ENCODE measurements around the gene FAM222B.

DNA sequence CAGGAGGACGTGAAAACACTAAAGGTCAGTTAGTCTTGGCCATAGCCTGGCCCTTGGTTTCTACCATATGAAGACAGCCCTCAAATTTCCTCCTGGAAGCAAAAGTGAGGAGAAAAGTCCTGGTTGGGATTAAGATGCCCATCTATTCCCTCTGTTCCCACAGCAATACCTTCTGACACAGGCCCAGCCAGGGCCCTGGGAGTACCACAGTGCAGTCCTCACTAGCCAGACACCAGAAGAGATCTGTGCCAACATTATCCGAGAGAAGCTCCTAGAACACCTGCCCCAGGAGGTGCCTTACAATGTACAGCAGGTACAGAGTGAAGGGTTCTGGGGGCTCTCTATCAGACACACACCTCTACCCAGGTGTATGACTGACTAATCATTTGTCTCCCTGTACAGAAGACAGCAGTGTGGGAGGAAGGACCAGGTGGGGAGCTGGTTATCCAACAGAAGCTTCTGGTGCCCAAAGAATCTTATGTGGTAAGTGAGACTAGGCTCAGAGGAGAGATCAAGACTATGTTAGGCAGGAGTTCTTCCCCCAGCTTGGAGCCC lies 16.3 kb upstream of the FAM222B start:
- no peak for TF ChIP-seq CTCF (IDR thresholded peaks at IDR 0.05)
- TF ChIP-seq, protein P1, sequence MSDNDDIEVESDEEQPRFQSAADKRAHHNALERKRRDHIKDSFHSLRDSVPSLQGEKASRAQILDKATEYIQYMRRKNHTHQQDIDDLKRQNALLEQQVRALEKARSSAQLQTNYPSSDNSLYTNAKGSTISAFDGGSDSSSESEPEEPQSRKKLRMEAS (CRISPR knock-in tag; IDR thresholded peaks at IDR 0.05) = no peak
- TF ChIP-seq RELA (CRISPR knock-in tag; IDR thresholded peaks at IDR 0.05; ENCODE audit: borderline replicate concordance) = no peak
- no peak for TF ChIP-seq NFE2L1 (CRISPR knock-in tag; IDR thresholded peaks at IDR 0.05)
- no peak for TF ChIP-seq TEAD4 (CRISPR knock-in tag; IDR thresholded peaks at IDR 0.05)
- TF ChIP-seq ATF6 (CRISPR knock-in tag; IDR thresholded peaks at IDR 0.05) = no peak
- TF ChIP-seq SMAD3 (CRISPR knock-in tag; IDR thresholded peaks at IDR 0.05; ENCODE audit: borderline replicate concordance) = no peak
- TF ChIP-seq ELF4 (CRISPR knock-in tag; IDR thresholded peaks at IDR 0.05; ENCODE audit: low read depth) = no peak
- TF ChIP-seq USF2 (CRISPR knock-in tag; IDR thresholded peaks at IDR 0.05) = no peak
- TF ChIP-seq ZNF263 (CRISPR knock-in tag; IDR thresholded peaks at IDR 0.05; ENCODE audit: low read depth) = no peak

All from WTC11 (cell line).